DND-41 (cell line): Measurements from ENCODE around the gene NMRK2.

Experiments used
- EZH2 ChIP-seq: IDR thresholded peaks from 3 replicates; pipeline ENCODE4 v1.6.1; 2012; ENCODE audit warnings: borderline replicate concordance, low read depth, mild to moderate bottlenecking, moderate library complexity, low read length, inconsistent platforms; ENCODE audit not compliant: severe bottlenecking
- TF ChIP-seq, protein P1 (sequence below): IDR thresholded peaks from 2 replicates; pipeline ENCODE4 v1.5.1; 2012; ENCODE audit warnings: borderline replicate concordance, low read length, moderate library complexity, mild to moderate bottlenecking; ENCODE audit not compliant: poor library complexity, severe bottlenecking; ENCODE audit errors: extremely low read depth

DNA sequence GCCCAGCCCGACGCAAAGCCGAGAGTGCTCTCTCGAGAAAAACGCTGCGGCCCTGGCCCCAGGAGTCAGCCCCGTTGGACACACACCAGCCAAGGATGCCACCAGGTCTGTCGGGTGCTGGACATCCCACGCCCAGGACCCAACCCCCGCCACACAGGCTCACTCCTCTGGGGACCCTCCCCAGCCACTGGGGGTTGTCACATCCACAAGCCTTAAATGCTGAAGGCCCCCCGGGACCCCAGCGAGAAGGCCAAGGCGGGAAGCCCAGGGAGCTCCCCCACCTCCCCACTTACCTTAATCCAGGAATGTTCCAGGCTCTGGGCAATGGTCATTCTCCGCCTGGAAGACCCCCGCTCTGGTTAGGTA is 26.9 kb downstream of the NMRK2 start:
- TF ChIP-seq, protein P1, sequence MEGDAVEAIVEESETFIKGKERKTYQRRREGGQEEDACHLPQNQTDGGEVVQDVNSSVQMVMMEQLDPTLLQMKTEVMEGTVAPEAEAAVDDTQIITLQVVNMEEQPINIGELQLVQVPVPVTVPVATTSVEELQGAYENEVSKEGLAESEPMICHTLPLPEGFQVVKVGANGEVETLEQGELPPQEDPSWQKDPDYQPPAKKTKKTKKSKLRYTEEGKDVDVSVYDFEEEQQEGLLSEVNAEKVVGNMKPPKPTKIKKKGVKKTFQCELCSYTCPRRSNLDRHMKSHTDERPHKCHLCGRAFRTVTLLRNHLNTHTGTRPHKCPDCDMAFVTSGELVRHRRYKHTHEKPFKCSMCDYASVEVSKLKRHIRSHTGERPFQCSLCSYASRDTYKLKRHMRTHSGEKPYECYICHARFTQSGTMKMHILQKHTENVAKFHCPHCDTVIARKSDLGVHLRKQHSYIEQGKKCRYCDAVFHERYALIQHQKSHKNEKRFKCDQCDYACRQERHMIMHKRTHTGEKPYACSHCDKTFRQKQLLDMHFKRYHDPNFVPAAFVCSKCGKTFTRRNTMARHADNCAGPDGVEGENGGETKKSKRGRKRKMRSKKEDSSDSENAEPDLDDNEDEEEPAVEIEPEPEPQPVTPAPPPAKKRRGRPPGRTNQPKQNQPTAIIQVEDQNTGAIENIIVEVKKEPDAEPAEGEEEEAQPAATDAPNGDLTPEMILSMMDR: no peak
- TF ChIP-seq EZH2: no peak
